SK-N-SH treated with all-trans-retinoic acid at 6 μM for 48 hours (cell line): ENCODE data around the gene TNFRSF1A.

ENCODE experiments used
- ESRRG ChIP-seq: fragments of 250-450 bp; sonication (Bioruptor Pico); IDR thresholded peaks from 2 replicates; pipeline ENCODE4 v1.6.1; 2021; ENCODE audit warnings: mild to moderate bottlenecking
- TCF4 ChIP-seq: fragments of 250-450 bp; sonication (Bioruptor Pico); IDR thresholded peaks from 2 replicates; pipeline ENCODE4 v1.8.0; 2021; ENCODE audit warnings: mild to moderate bottlenecking, moderate library complexity, borderline replicate concordance

- TF ChIP-seq ESRRG (CRISPR knock-in tag) (no peak), TCF4 (CRISPR knock-in tag) (no peak)
Measured at GRCh38 chr12:6330192-6330591, 11.7 kb downstream of the TNFRSF1A start.
